Endothelial cell (in vitro differentiated cells): ENCODE results near the gene PLXDC1. TPM values are rescaled to one million over a fixed set of nuclear protein-coding genes. Genes with fewer than 3 reads are reported as not detected.
"Not testable (repeated sequence)": the region's sequence is repeated elsewhere in the genome, so short reads cannot be mapped to it uniquely, and the experiment has no call there.

Experiments
- DNase-seq: peaks from one replicate; pipeline ENCODE4 v3.0.0; 2021; ENCODE audit warnings: low spot score
- H3K27ac Mint-ChIP-seq: one replicate; pipeline ENCODE4 v1.8.0; 2021; ENCODE audit warnings: mixed read lengths, inconsistent platforms; ENCODE audit not compliant: unreplicated experiment
- H3K27me3 Mint-ChIP-seq: one replicate; pipeline ENCODE4 v1.8.0; 2021; ENCODE audit warnings: mild to moderate bottlenecking, moderate library complexity, mixed read lengths, inconsistent platforms; ENCODE audit not compliant: unreplicated experiment
- H3K36me3 Mint-ChIP-seq: one replicate; pipeline ENCODE4 v1.8.0; 2021; ENCODE audit warnings: mild to moderate bottlenecking, low read depth, mixed read lengths, inconsistent platforms; ENCODE audit not compliant: unreplicated experiment
- H3K4me1 Mint-ChIP-seq: one replicate; pipeline ENCODE4 v1.8.0; 2021; ENCODE audit warnings: mild to moderate bottlenecking, mixed read lengths, inconsistent platforms; ENCODE audit not compliant: unreplicated experiment
- H3K4me3 Mint-ChIP-seq: one replicate; pipeline ENCODE4 v1.8.0; 2021; ENCODE audit warnings: mild to moderate bottlenecking, mixed read lengths, inconsistent platforms; ENCODE audit not compliant: unreplicated experiment
- H3K9me3 Mint-ChIP-seq: one replicate; pipeline ENCODE4 v1.8.0; 2021; ENCODE audit warnings: mixed read lengths, inconsistent platforms; ENCODE audit not compliant: unreplicated experiment
- total RNA-seq: library from RNA; stranded (reverse); fragmentation: NEBNext Ultra II Directional; extraction: Animal tissue kit (Norgen Biotek cat#: 25700); gene quantifications from one replicate; pipeline ENCODE4 v1.2.1, GENCODE V29; 2021; ENCODE audit not compliant: unreplicated experiment
- TF ChIP-seq, protein P1 (sequence below): fragments of 200-600 bp; sonication (generic); IDR thresholded peaks from one replicate; pipeline ENCODE4 v1.5.0; 2021; ENCODE audit warnings: antibody characterized with exemption; ENCODE audit not compliant: unreplicated experiment

Gene PLXDC1
- total RNA-seq, 1 donor from 2014 or later, result 3.7 TPM

DNA sequence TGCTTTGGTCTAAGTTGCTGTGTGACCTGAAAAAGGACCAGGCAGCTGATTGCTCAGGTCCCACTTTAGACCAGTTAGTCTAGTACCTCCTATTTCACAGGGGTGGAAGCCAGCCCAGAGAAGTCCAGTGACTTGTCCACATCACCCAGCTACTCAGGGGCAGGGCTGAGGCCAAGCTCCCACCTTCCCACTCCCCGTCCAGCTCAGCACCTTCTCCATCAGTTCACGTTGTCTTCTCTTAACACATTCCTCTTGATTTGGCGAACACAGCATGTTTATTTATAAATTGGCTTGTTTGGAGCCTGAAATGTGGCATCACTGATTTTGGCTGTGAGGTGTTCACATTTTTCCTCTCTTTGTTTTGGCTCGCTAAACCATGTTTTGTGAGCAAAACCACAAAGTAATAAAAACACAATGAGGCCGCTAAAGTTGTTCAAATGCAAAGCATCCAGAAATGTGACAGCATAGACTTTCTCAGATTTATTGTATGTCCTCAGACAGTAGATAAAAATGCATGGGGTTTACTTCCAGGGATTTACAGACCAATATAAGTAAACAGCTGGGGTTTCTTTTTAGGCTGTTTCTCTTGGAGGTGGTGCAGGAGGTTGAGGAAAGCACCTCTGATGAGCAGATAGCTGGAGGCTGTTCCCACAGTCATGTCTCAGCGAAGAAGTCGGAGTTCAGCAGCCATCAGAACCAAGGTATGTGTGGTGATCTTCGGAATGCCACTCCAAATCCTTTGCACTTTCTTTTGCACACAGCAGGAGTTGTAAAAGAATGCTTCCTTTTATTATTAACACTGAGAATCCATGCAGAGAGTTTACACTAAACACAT, 88.4 kb downstream of the PLXDC1 start:
- Mint-ChIP-seq H3K4me3 (no peak overlapping the region), H3K36me3 (no peaks in the 10 kb centered on the region), H3K9me3 (no peaks in the 10 kb centered on the region), H3K27me3 (peaks cover 4% of the 10 kb centered on the region), H3K27ac (no peak overlapping the region), H3K4me1 (peaks cover 33% of the 10 kb centered on the region)
- TF ChIP-seq, protein P1, sequence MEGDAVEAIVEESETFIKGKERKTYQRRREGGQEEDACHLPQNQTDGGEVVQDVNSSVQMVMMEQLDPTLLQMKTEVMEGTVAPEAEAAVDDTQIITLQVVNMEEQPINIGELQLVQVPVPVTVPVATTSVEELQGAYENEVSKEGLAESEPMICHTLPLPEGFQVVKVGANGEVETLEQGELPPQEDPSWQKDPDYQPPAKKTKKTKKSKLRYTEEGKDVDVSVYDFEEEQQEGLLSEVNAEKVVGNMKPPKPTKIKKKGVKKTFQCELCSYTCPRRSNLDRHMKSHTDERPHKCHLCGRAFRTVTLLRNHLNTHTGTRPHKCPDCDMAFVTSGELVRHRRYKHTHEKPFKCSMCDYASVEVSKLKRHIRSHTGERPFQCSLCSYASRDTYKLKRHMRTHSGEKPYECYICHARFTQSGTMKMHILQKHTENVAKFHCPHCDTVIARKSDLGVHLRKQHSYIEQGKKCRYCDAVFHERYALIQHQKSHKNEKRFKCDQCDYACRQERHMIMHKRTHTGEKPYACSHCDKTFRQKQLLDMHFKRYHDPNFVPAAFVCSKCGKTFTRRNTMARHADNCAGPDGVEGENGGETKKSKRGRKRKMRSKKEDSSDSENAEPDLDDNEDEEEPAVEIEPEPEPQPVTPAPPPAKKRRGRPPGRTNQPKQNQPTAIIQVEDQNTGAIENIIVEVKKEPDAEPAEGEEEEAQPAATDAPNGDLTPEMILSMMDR, result no peak
- no peak for DNase-seq

DNA sequence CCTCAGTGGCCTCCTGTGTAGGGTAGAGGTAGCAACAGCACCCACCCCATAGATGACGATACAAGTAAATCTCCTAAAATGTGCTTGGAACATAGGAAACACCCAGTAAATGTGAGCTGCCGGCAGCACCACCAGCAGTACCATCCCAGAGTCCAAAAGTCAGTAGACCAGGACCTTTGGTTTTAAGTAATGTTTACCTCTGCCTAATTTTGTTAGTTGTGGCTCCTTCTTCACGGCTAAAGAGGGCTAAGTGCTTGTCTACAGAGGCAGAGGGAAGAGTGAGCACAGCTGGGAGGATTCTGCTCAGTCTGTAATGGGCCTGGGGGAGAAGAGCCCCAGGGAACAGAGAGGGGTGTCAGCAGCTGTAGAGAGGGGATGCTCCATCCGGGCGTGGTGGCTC, 92.9 kb downstream of the PLXDC1 start:
- no peak overlapping the region for H3K4me3 Mint-ChIP-seq
- H3K9me3 Mint-ChIP-seq, result no peaks in the 10 kb centered on the region
- peak overlapping the region; percentile 18 for H3K27ac Mint-ChIP-seq
- TF ChIP-seq, protein P1, result no peak
- DNase-seq, result no peak
- peaks cover 30% of the 10 kb centered on the region for H3K4me1 Mint-ChIP-seq
- H3K27me3 Mint-ChIP-seq, result peaks cover 7% of the 10 kb centered on the region
- H3K36me3 Mint-ChIP-seq, result no peaks in the 10 kb centered on the region

DNA sequence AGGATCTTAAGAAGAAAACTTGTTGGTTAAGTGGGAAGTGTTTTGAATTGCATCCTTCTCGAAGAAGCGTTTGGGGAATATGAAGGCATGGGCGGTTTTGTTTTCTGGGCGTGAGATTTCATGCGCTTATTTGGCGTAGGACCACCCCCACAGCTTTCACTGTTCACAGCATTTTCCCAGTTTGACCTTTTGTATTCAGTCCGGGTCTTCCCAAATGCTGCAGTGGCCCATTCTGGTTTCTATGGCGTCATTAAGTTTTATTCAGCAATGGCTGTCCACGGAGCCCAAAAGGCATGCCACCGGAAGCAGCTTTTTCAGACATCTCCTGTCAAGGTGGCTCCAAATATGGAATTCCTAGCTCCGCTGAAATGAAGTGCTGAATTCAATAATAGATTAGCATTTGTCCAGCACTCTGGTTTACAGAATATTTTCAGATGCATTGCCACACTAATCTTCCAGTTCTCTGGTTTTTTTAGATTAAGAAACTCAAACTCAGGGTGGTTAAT, 93.7 kb downstream of the PLXDC1 start:
- no peak for DNase-seq
- Mint-ChIP-seq H3K27me3 (peaks cover 7% of the 10 kb centered on the region), H3K36me3 (no peaks in the 10 kb centered on the region), H3K27ac (no peak overlapping the region), H3K4me3 (peak overlapping the region; percentile 73), H3K4me1 (peaks cover 22% of the 10 kb centered on the region), H3K9me3 (no peaks in the 10 kb centered on the region)
- TF ChIP-seq, protein P1, result no peak

DNA sequence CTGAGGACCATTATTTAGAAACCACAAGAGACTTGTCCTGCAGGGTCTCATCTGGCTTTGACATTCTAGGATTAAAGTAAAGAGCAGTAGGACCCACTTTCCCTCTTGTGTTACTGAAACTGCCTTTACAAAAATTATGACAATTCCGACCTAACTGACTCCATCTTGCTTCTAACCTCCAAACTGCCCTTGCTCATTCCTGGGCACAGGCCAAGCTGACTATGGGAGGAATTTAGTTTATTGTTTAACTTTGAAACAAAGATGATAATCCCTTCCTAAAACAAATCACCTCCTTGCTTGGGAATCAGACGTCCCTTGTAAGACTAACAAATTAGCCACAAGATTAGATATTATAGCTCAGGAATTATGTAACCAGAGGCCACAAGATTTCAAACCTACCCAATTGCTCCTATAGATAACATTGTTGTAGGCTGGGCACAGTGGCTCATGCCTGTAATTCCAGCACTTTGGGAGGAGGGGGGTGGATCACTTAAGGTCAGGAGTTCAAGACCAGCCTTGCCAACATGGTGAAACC, 97.3 kb downstream of the PLXDC1 start:
- TF ChIP-seq, protein P1, result no peak
- no peak for DNase-seq
- Mint-ChIP-seq H3K4me1 (no peaks in the 10 kb centered on the region), H3K36me3 (no peaks in the 10 kb centered on the region), H3K27ac (no peak overlapping the region), H3K27me3 (peaks cover 3% of the 10 kb centered on the region), H3K9me3 (no peaks in the 10 kb centered on the region), H3K4me3 (no peak overlapping the region)

DNA sequence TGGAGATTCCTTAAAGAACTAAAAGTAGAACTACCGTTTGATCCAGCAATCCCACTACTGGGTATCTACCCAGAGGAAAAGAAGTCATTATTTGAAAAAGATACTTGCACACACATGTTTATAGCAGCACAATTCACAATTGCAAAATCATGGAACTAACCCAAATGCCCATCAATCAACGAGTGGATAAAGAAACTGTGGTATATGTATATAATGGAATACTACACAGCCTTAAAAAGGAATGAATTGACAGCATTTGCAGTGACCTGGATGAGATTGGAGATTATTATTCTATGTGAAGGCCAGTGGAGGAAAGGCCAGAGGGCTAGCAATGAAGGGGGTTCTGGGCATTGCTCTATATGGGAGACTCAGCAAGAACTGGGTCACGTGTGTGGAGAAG, 99.0 kb downstream of the PLXDC1 start:
- not testable (repeated sequence) for H3K9me3 Mint-ChIP-seq, H3K27me3 Mint-ChIP-seq, H3K36me3 Mint-ChIP-seq, H3K4me3 Mint-ChIP-seq, H3K27ac Mint-ChIP-seq, H3K4me1 Mint-ChIP-seq, DNase-seq
